NB4 (cell line): ENCODE measurements around the gene ELK4.

Experiments used
- DNase-seq: peaks from one replicate; pipeline ENCODE4 v3.0.0; 2010; ENCODE audit warnings: low read depth
- H3K4me3 ChIP-seq: one replicate; pipeline ENCODE4 v1.5.1; 2011; ENCODE audit warnings: mild to moderate bottlenecking, low read depth, low read length, moderate library complexity
- MYC ChIP-seq: IDR thresholded peaks from 2 replicates; pipeline ENCODE4 v1.6.1; 2011; ENCODE audit warnings: low read depth, low read length
- POLR2A ChIP-seq: IDR thresholded peaks from 2 replicates; pipeline ENCODE4 v1.6.1; 2011; ENCODE audit warnings: mild to moderate bottlenecking; ENCODE audit not compliant: insufficient read length; ENCODE audit errors: extremely low read depth
- TF ChIP-seq, protein P1 (sequence below): IDR thresholded peaks from 2 replicates; pipeline ENCODE4 v1.6.1; 2011; ENCODE audit warnings: low read depth, low read length
- TF ChIP-seq, protein P2 (sequence below): IDR thresholded peaks from one replicate; pipeline ENCODE4 v1.5.1; 2012; ENCODE audit warnings: low read depth, low read length

The ELK4 gene

DNA sequence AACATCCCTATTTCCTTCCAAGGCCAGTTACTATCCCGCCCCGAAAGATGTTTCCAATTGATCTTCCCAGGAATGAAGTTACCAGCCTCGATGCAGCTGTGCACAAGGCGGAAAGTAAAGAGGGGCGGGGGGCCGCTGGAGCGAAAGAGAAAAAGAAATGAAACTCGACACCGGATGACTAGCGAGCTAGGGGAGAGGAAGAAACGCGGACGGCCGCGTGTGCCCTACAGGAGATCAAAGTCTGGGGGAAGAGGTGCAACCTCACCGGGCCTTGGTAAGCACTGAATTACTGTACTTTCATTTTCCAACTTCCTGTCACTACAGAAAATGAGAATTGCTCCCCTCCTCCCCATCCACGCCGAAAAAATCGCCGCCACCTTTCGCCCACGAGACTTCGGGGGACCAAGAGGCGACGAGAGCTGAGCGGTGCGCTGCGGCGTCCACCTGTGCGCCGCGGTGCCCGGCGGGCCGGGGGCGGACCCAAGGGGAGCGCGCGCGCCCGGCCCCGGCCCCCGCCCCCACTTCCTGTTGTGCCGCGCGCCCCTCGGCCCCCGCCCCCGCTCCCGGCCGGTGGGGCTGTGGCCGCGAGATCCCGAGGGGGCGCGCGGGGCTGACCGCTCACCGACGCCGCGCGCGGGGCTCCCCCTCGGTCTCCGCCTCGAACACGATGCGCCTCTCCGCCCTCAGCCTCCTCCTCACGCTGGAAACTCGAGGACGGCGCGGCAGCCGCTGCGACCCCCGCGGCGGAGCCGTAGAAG is 622 bp downstream of the ELK4 start:
- DNase-seq: peak; percentile 84
- H3K4me3 ChIP-seq: peak overlapping the region; percentile 88
- TF ChIP-seq MYC (peak; percentile 92), POLR2A (no peak)
- TF ChIP-seq, protein P1, sequence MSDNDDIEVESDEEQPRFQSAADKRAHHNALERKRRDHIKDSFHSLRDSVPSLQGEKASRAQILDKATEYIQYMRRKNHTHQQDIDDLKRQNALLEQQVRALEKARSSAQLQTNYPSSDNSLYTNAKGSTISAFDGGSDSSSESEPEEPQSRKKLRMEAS: peak; percentile 85

DNA sequence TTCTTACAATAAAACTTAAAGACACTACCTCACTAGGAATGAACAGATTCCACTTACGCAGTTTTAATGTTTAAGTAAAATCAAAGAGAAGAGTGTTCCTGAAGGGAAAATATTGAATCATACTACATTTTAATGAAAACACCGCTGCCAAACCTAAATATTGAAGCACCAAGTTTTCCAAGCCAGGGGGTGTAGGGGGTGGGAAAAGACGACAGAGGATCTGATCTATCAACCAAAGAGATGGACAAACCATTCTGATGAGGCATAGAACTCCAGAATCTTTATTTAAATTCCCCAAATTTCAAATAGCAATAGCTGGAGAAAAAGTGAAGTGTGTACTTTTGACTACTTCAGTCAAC is 1.2 kb downstream of the ELK4 start:
- TF ChIP-seq, protein P1: no peak
- TF ChIP-seq, protein P2, sequence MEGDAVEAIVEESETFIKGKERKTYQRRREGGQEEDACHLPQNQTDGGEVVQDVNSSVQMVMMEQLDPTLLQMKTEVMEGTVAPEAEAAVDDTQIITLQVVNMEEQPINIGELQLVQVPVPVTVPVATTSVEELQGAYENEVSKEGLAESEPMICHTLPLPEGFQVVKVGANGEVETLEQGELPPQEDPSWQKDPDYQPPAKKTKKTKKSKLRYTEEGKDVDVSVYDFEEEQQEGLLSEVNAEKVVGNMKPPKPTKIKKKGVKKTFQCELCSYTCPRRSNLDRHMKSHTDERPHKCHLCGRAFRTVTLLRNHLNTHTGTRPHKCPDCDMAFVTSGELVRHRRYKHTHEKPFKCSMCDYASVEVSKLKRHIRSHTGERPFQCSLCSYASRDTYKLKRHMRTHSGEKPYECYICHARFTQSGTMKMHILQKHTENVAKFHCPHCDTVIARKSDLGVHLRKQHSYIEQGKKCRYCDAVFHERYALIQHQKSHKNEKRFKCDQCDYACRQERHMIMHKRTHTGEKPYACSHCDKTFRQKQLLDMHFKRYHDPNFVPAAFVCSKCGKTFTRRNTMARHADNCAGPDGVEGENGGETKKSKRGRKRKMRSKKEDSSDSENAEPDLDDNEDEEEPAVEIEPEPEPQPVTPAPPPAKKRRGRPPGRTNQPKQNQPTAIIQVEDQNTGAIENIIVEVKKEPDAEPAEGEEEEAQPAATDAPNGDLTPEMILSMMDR: no peak
- TF ChIP-seq POLR2A: no peak
- TF ChIP-seq MYC: no peak
- H3K4me3 ChIP-seq: peak overlapping the region; percentile 88
- peak; percentile 3 for DNase-seq

GRCh38 chr1:205630241-205630640 is 1.6 kb downstream of the ELK4 start:
- peak overlapping the region; percentile 88 for H3K4me3 ChIP-seq
- no peak for TF ChIP-seq POLR2A
- no peak for TF ChIP-seq MYC
- TF ChIP-seq, protein P2: no peak
- TF ChIP-seq, protein P1: no peak
- DNase-seq: no peak

DNA sequence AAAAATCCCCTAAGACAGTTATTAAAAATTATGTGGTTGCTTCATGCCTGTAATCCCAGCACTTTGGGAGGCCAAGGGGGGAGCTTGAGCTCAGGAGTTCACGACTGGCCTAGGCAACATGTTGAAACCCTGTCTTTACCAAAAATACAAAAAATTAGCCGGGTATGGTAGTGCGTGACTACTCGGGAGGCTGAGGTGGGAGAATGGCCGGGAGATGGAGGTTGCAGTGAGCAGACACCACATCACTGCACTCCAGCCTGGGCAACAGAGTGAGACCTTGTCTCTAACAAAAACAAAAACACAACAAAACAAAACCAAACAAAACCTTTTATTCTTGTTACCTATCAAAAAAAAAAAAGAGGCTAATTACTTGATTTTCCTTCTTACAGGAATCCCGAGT is 2.1 kb downstream of the ELK4 start:
- DNase-seq: no peak
- peak overlapping the region; percentile 88 for H3K4me3 ChIP-seq
- TF ChIP-seq, protein P1: no peak
- TF ChIP-seq, protein P2: no peak
- TF ChIP-seq MYC: no peak

DNA sequence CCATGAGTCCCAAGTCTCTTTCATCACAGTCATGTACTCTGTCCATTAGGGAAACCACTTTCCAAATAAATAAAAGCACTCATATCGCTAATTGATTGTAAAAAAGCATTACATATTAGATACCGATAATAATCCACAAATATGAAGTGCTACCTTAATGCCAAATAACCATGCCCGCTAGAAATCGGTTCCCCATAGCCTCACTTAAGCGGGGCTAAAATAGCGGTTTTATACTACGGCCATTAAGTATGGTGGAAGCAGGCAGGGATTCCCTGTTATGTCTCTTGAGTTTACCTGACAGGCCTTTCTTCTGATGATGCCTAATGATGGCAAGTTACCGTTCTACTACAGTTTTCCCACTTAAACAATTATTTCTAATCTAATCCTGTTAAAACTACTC is 3.9 kb downstream of the ELK4 start:
- no peak for DNase-seq
- no peak overlapping the region for H3K4me3 ChIP-seq
- TF ChIP-seq, protein P1: no peak
- TF ChIP-seq POLR2A (no peak), MYC (no peak)
- TF ChIP-seq, protein P2: no peak

DNA sequence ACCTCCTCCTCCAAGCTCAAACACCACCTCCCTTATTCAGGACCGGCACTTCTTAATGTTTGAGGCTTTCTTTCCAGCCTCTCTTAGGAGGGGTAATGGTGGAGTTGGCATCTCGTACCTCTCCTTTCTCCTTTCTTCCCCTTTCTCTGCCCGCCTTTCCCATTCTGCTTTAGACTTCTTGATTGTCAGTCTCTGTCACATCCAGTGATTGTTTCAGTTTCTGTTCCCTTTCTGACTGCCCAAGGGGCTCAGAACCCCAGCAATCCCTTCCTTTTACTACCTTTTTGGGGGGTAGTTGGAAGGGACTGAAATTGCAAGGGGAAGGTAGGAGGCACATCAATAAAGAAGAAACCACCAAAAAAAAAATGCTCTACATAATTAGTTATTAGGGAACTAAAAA is 5.6 kb downstream of the ELK4 start:
- no peak overlapping the region for H3K4me3 ChIP-seq
- TF ChIP-seq MYC: no peak
- TF ChIP-seq POLR2A: no peak
- TF ChIP-seq, protein P2: no peak
- TF ChIP-seq, protein P1: no peak
- DNase-seq: no peak
